IMR-90 (cell line): ENCODE results near the gene RAB3A. TPM values are rescaled to one million over a fixed set of nuclear protein-coding genes. Genes with fewer than 3 reads are reported as not detected.

ENCODE experiments used
- ATAC-seq: fragments of 200-7000 bp; cut with Tn5 transposase; 2 replicates; pipeline ENCODE4 v1.9.1; 2020; ENCODE audit warnings: low read depth, mild to moderate bottlenecking, moderate library complexity
- BruUV-seq: library from RNA; stranded (reverse); fragments of 400-500 nt; replicated peaks from 2 replicates; lab custom pipeline; 2021; lab: Mats Ljungman, UMichigan
- CTCF ChIA-PET: fragments of 300-600 bp; formaldehyde crosslinking; extraction: SDS; loops from one replicate; lab custom pipeline; 2021; ENCODE audit warnings: antibody characterized with exemption; lab: Yijun Ruan, JAX
- POLR2A ChIA-PET: fragments of 300-600 bp; sonication (Branson Sonifier 250); formaldehyde crosslinking; loops from one replicate; lab custom pipeline; 2022; ENCODE audit warnings: antibody characterized with exemption; ENCODE audit not compliant: unreplicated experiment; lab: Charles Lee
- DNase-seq: peaks from one replicate; pipeline ENCODE4 v3.0.0; 2013
- H2AFZ ChIP-seq: replicated peaks from 2 replicates; pipeline ENCODE3; 2013; ENCODE audit warnings: low read length, mild to moderate bottlenecking; ENCODE audit not compliant: poor library complexity
- H2AK5ac ChIP-seq: 2 replicates; pipeline ENCODE4 v1.6.1; 2013; ENCODE audit warnings: low read depth, low read length, inconsistent platforms
- H2AK9ac ChIP-seq: replicated peaks from 2 replicates; pipeline ENCODE3; 2013; ENCODE audit warnings: mild to moderate bottlenecking, low read depth, low read length, moderate library complexity; ENCODE audit not compliant: poor library complexity
- H2BK120ac ChIP-seq: 2 replicates; pipeline ENCODE4 v1.6.1; 2013; ENCODE audit warnings: low read depth, low read length, inconsistent platforms
- H2BK15ac ChIP-seq: 3 replicates; pipeline ENCODE4 v1.6.1; 2013; ENCODE audit warnings: low read depth, low read length, inconsistent platforms
- H2BK20ac ChIP-seq: 2 replicates; pipeline ENCODE4 v1.6.1; 2013; ENCODE audit warnings: low read depth, mild to moderate bottlenecking, inconsistent platforms, low read length, moderate library complexity
- H2BK5ac ChIP-seq: 2 replicates; pipeline ENCODE4 v1.6.1; 2013; ENCODE audit warnings: mild to moderate bottlenecking, low read depth, low read length, inconsistent platforms; ENCODE audit not compliant: poor library complexity, severe bottlenecking
- H3K14ac ChIP-seq: replicated peaks from 2 replicates; pipeline ENCODE4 v1.6.1; 2013; ENCODE audit warnings: low read depth, low read length, inconsistent platforms
- H3K18ac ChIP-seq: 2 replicates; pipeline ENCODE4 v1.6.1; 2013; ENCODE audit warnings: low read depth, low read length, control low read depth
- H3K23ac ChIP-seq: 2 replicates; pipeline ENCODE4 v1.6.1; 2013; ENCODE audit warnings: low read depth, low read length, inconsistent platforms
- H3K27ac ChIP-seq: 2 replicates; pipeline ENCODE4 v1.5.1; 2013; ENCODE audit warnings: mild to moderate bottlenecking, control low read depth, low read length; ENCODE audit not compliant: insufficient read depth
- H3K27me3 ChIP-seq: 2 replicates; pipeline ENCODE4 v1.6.1; 2013; ENCODE audit warnings: low read length; ENCODE audit not compliant: control insufficient read depth, insufficient read depth
- H3K36me3 ChIP-seq: 2 replicates; pipeline ENCODE4 v1.6.1; 2013; ENCODE audit warnings: low read length, mixed read lengths; ENCODE audit not compliant: control insufficient read depth, insufficient read depth
- H3K4ac ChIP-seq: 2 replicates; pipeline ENCODE4 v1.6.1; 2013; ENCODE audit warnings: low read depth, low read length, inconsistent platforms
- H3K4me1 ChIP-seq: 2 replicates; pipeline ENCODE4 v1.6.1; 2013; ENCODE audit warnings: low read length, mixed read lengths; ENCODE audit not compliant: control insufficient read depth, insufficient read depth
- H3K4me2 ChIP-seq: 2 replicates; pipeline ENCODE4 v1.6.1; 2013; ENCODE audit warnings: low read depth, mild to moderate bottlenecking, control low read depth, low read length, moderate library complexity
- H3K4me3 ChIP-seq: 2 replicates; pipeline ENCODE4 v1.5.1; 2013; ENCODE audit warnings: low read depth, mild to moderate bottlenecking, control low read depth, low read length, moderate library complexity; ENCODE audit not compliant: insufficient read depth
- H3K56ac ChIP-seq: 2 replicates; pipeline ENCODE4 v1.6.1; 2013; ENCODE audit warnings: low read length, inconsistent platforms; ENCODE audit not compliant: insufficient read depth; ENCODE audit errors: extremely low read depth
- H3K79me1 ChIP-seq, 2 experiments: 2 replicates each; pipeline ENCODE4 v1.6.1; 2013; ENCODE audit warnings: low read length in 2 of 2, inconsistent platforms in 1 of 2, low read depth in 1 of 2
- H3K9ac ChIP-seq: 2 replicates; pipeline ENCODE4 v1.6.1; 2013; ENCODE audit warnings: low read depth, low read length, control low read depth
- H3K9me1 ChIP-seq: 2 replicates; pipeline ENCODE4 v1.6.1; 2013; ENCODE audit warnings: low read length, inconsistent platforms; ENCODE audit not compliant: insufficient read depth
- H3K9me3 ChIP-seq: 2 replicates; pipeline ENCODE4 v1.6.1; 2013; ENCODE audit warnings: low read length; ENCODE audit not compliant: control insufficient read depth, insufficient read depth
- H4K20me1 ChIP-seq: 2 replicates; pipeline ENCODE4 v1.6.1; 2013; ENCODE audit warnings: low read length, inconsistent platforms; ENCODE audit not compliant: insufficient read depth
- H4K5ac ChIP-seq: 2 replicates; pipeline ENCODE4 v1.6.1; 2013; ENCODE audit warnings: mild to moderate bottlenecking, low read depth, low read length, control low read depth
- H4K8ac ChIP-seq, 2 experiments: 2 replicates each; pipeline ENCODE4 v1.6.1; 2013; ENCODE audit warnings: low read depth in 2 of 2, low read length in 2 of 2, control low read depth in 1 of 2, inconsistent platforms in 1 of 2
- H4K91ac ChIP-seq: 2 replicates; pipeline ENCODE4 v1.6.1; 2013; ENCODE audit warnings: low read depth, low read length, inconsistent platforms; ENCODE audit not compliant: insufficient read depth
- CEBPB ChIP-seq: IDR thresholded peaks from 2 replicates; pipeline ENCODE4 v1.6.1; 2012; ENCODE audit warnings: low read depth, low read length, improper control_type of control experiment
- CTCF ChIP-seq: conservative IDR thresholded peaks from 2 replicates; pipeline ENCODE4 v1.5.1; 2012; ENCODE audit warnings: mild to moderate bottlenecking, low read depth, low read length, improper control_type of control experiment
- RAD21 ChIP-seq: IDR thresholded peaks from 2 replicates; pipeline ENCODE4 v1.6.1; 2012; ENCODE audit warnings: low read length, improper control_type of control experiment
- RFX5 ChIP-seq: IDR thresholded peaks from 2 replicates; pipeline ENCODE4 v1.8.0; 2012; ENCODE audit warnings: low read depth, mild to moderate bottlenecking, low read length, moderate library complexity
- USF2 ChIP-seq: fragments of 150-350 bp; IDR thresholded peaks from 2 replicates; pipeline ENCODE4 v1.6.1; 2017; ENCODE audit warnings: mild to moderate bottlenecking, antibody characterized with exemption, low read length, low read depth
- WGBS, 2 experiments: methylation state at CpG; one replicate each; pipeline versions ENCODE4 v1.1.5 to v1.1.7; 2013; ENCODE audit warnings: missing lambda C conversion rate in 2 of 2; ENCODE audit not compliant: insufficient read length in 1 of 2; ENCODE audit errors: extremely low coverage in 2 of 2; 5-methylcytosine and 5-hydroxymethylcytosine counted together
- dilution Hi-C: fragments of 300-500 bp; cut with HindIII; formaldehyde crosslinking; loops from one replicate; pipeline ENCODE4 v1.14.3; 2018; ENCODE audit warnings: low sequenced_read_pairs; ENCODE audit not compliant: unreplicated experiment
- in situ Hi-C: fragments of 300-500 bp; cut with MboI; formaldehyde crosslinking; loops from 3 replicates; pipeline ENCODE4 v1.14.3; 2019; ENCODE audit warnings: low sequenced_read_pairs, inconsistent platforms, mixed read lengths
- intact Hi-C: fragments of 100-400 bp; cut with micrococcal nuclease; formaldehyde crosslinking; loops from 2 replicates; pipeline ENCODE4 v1.10.0; 2022
- polyA plus RNA-seq, 3 experiments: library from polyadenylated mRNA; depleted of rRNA; stranded (reverse); fragments of >200 nt; gene quantifications; 2 replicates each; pipeline ENCODE4 v1.2.3, GENCODE V29; 2012; ENCODE audit warnings: low replicate concordance in 1 of 3
- total RNA-seq: library from RNA; depleted of rRNA; stranded (reverse); fragments of >200 nt; gene quantifications from 2 replicates; pipeline ENCODE4 v1.2.3, GENCODE V29; 2012

The RAB3A gene
- total and polyA plus RNA-seq, 2 of the 4 experiments (the other 2 are of a cell fraction) = 3.0 to 13.6 TPM

DNA sequence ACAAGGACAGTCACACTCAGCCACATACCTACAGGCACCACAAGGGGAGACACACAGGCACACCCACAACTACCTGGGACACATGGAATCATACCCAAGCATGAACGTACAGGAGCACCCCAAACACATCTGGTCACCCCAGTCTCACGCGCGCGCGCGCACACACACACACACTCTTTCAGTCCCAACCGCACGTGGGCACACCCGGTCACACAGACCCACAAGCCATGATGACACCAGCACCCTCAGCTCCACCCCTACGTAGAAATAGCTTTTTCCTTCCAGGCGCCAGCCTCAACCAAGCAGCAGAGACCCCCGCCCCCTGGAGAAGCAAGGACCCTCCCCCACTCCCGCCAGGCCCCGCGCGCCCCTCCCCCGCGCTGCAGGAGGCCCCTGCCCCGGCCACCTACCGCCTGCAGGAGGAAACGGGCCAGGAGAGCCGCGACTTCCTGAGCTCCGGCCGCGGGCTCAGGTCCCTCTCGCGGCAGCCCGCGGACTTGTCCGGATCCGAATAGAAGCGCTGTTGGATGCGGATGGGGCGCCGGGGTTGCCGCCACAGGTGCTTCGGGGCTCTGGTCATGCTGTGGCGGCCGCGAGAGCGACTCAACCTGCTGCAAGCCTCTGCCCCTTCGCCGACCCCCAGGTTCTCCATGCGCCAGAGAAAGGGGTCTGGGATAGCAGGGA is 28.8 kb upstream of the RAB3A start:
- H3K9me3 ChIP-seq = peaks cover 3% of the 10 kb centered on the region; the same call in 1 of the 2 replicates
- ATAC-seq (peak; percentile 32), DNase-seq (no peak)
- no peak overlapping the region for H4K8ac ChIP-seq
- H3K56ac ChIP-seq = no peak overlapping the region
- ChIA-PET CTCF (interaction anchor here (1.0 kb wide), 1 partner anchor 24 kb away, joined by 4 read pairs; no protein-coding TSS in a partner anchor), POLR2A (no interaction called here)
- H2BK20ac ChIP-seq = no peak overlapping the region
- dilution Hi-C loops (no loop called here), intact Hi-C loops (no loop called here), in situ Hi-C loops (no loop called here)
- H3K27me3 ChIP-seq = peaks cover 19% of the 10 kb centered on the region
- no peaks in the 10 kb centered on the region for H3K36me3 ChIP-seq
- no peaks in the 10 kb centered on the region for H3K9me1 ChIP-seq
- peak overlapping the region; percentile 5 for H2AFZ ChIP-seq
- no peak overlapping the region for H3K4me2 ChIP-seq
- no peak overlapping the region for H2BK15ac ChIP-seq
- H4K5ac ChIP-seq = no peak overlapping the region
- no peak overlapping the region for H2BK5ac ChIP-seq
- H3K9ac ChIP-seq = no peak overlapping the region
- no peak overlapping the region for H2BK120ac ChIP-seq
- H2AK9ac ChIP-seq = peak overlapping the region; percentile 5
- no peak overlapping the region for H3K27ac ChIP-seq
- no TSS peak for BruUV-seq
- no peaks in the 10 kb centered on the region for H3K4me1 ChIP-seq
- H3K23ac ChIP-seq = no peak overlapping the region
- peaks cover 5% of the 10 kb centered on the region; the same call in 1 of the 2 replicates for H4K20me1 ChIP-seq
- H3K79me1 ChIP-seq = no peaks in the 10 kb centered on the region
- H3K4ac ChIP-seq = no peak overlapping the region
- WGBS, 2 experiments = 0% methylated on average over 15 of the region's 46 CpGs; no CpG with 5 or more reads in 1 of the 2 experiments
- no peak overlapping the region for H3K14ac ChIP-seq
- H2AK5ac ChIP-seq = no peak overlapping the region
- H3K4me3 ChIP-seq = no peak overlapping the region
- no peak overlapping the region for H4K91ac ChIP-seq
- TF ChIP-seq USF2 (no peak), CEBPB (no peak), RFX5 (no peak), CTCF (0 out of 2 replicates have a peak, but pooled peaks have one; percentile 13), RAD21 (0 out of 2 replicates have a peak, but pooled peaks have one; percentile 5)
- H3K18ac ChIP-seq = no peak overlapping the region
